ENCODE results near the gene RALGDS. TPM values are rescaled to one million over a fixed set of nuclear protein-coding genes. Genes with fewer than 3 reads are reported as not detected.

Gene RALGDS
- total and polyA plus RNA-seq, 2 donors (not counting 1 experiment from before 2014, with no cell fraction given): 62.4 to 88.0 TPM

- TF ChIP-seq EZH2 (IDR thresholded peaks at IDR 0.05; ENCODE audit: borderline replicate concordance, insufficient read depth, low read depth, low read length, poor library complexity, severe bottlenecking): no peak
- TF ChIP-seq CTCF (IDR thresholded peaks at IDR 0.05): no peak
- no peak for DNase-seq
Measured at GRCh38 chr9:133167769-133168168, 46.7 kb upstream of the RALGDS start.

GRCh38 chr9:133167096-133167730 is 46.2 kb upstream of the RALGDS start:
- Histone ChIP-seq H3K9ac (ENCODE audit: low read length) (no peak overlapping the region), H3K4me3 (ENCODE audit: control extremely low read depth in 1 of 5, extremely low read depth in 1 of 5, insufficient read depth in 1 of 5, low read depth in 2 of 5, low read length in 4 of 5) (no peak overlapping the region), H3K4me2 (replicated peaks; ENCODE audit: low read depth, low read length, poor library complexity, severe bottlenecking) (no peak overlapping the region), H2AFZ (ENCODE audit: insufficient read depth, low read depth, low read length, poor library complexity, severe bottlenecking) (no peak overlapping the region), H3K27ac (ENCODE audit: low read length in 2 of 2) (no peak overlapping the region), H3K27me3 (replicated peaks in 1 of 4; ENCODE audit: control extremely low read depth in 1 of 4, control insufficient read depth in 3 of 4, insufficient read depth in 4 of 4, low read length in 3 of 4) (peaks cover 0 to 20% (median 5%) of the 10 kb centered on the region in 4 experiments), H3K36me3 (replicated peaks in 1 of 2; ENCODE audit: control extremely low read depth in 1 of 2, control insufficient read depth in 1 of 2, extremely low read depth in 1 of 2, insufficient read depth in 2 of 2, low read length in 1 of 2) (no peaks in the 10 kb centered on the region), H3K9me3 (ENCODE audit: control extremely low read depth in 1 of 3, control insufficient read depth in 2 of 3, insufficient read depth in 1 of 3, low read length in 2 of 3) (peaks cover 0 to 3% (median 0%) of the 10 kb centered on the region in 3 donors), H3K79me2 (ENCODE audit: control insufficient read depth, insufficient read depth, low read length) (peaks cover 7% of the 10 kb centered on the region), H4K20me1 (ENCODE audit: control insufficient read depth, insufficient read depth, low read length, poor library complexity, severe bottlenecking) (no peaks in the 10 kb centered on the region), H3K4me1 (ENCODE audit: control insufficient read depth in 2 of 2, insufficient read depth in 2 of 2, low read length in 2 of 2) (peaks cover 27 to 38% of the 10 kb centered on the region in 2 donors)
- no peaks in the 10 kb centered on the region for H3K9me3 Mint-ChIP-seq (ENCODE audit: insufficient read depth)
- TF ChIP-seq EZH2 (IDR thresholded peaks at IDR 0.05; ENCODE audit: borderline replicate concordance, insufficient read depth, low read depth, low read length, poor library complexity, severe bottlenecking) (no peak), CTCF (IDR thresholded peaks at IDR 0.05) (no peak)
- no peak for DNase-seq
- no peak for ATAC-seq (ENCODE audit: low read depth)
- H3K27ac Mint-ChIP-seq: no peak overlapping the region
- H3K4me1 Mint-ChIP-seq: peaks cover 27% of the 10 kb centered on the region
- CTCF ChIA-PET: interaction anchor here (1.0 to 2.7 kb wide), 5 partner anchors 9 to 23 kb away, joined by 3 to 10 read pairs (median 5); no protein-coding TSS in a partner anchor
- 90% methylated on average over 2 of the region's 3 CpGs for WGBS (ENCODE audit: insufficient coverage)
- peaks cover 18% of the 10 kb centered on the region for H3K27me3 Mint-ChIP-seq
- intact Hi-C loops (cut with micrococcal nuclease): no loop called here
- POLR2A ChIA-PET: no interaction called here
- H3K4me3 Mint-ChIP-seq: no peak overlapping the region

More at GRCh38 chr9:133167769-133168168, 46.7 kb upstream of the RALGDS start:
- 87% methylated on average over 3 of the region's 3 CpGs for WGBS (ENCODE audit: insufficient coverage)
- no peak overlapping the region for H3K4me2 ChIP-seq (replicated peaks; ENCODE audit: low read depth, low read length, poor library complexity, severe bottlenecking)
- H3K4me1 ChIP-seq (ENCODE audit: control insufficient read depth in 2 of 2, insufficient read depth in 2 of 2, low read length in 2 of 2): peaks cover 23 to 33% of the 10 kb centered on the region in 2 donors
- H2AFZ ChIP-seq (ENCODE audit: insufficient read depth, low read depth, low read length, poor library complexity, severe bottlenecking): no peak overlapping the region
- POLR2A ChIA-PET: no interaction called here
- Mint-ChIP-seq H3K9me3 (ENCODE audit: insufficient read depth) (no peaks in the 10 kb centered on the region), H3K27me3 (peaks cover 20% of the 10 kb centered on the region), H3K27ac (no peak overlapping the region), H3K4me1 (peaks cover 24% of the 10 kb centered on the region), H3K4me3 (no peak overlapping the region)
- no peaks in the 10 kb centered on the region for H4K20me1 ChIP-seq (ENCODE audit: control insufficient read depth, insufficient read depth, low read length, poor library complexity, severe bottlenecking)
- H3K27ac ChIP-seq (ENCODE audit: low read length in 2 of 2): no peak overlapping the region
- H3K36me3 ChIP-seq (replicated peaks in 1 of 2; ENCODE audit: control extremely low read depth in 1 of 2, control insufficient read depth in 1 of 2, extremely low read depth in 1 of 2, insufficient read depth in 2 of 2, low read length in 1 of 2): no peaks in the 10 kb centered on the region
- no peak overlapping the region for H3K4me3 ChIP-seq (ENCODE audit: control extremely low read depth in 1 of 5, extremely low read depth in 1 of 5, insufficient read depth in 1 of 5, low read depth in 2 of 5, low read length in 4 of 5)
- no peak for ATAC-seq (ENCODE audit: low read depth)
- peaks cover 0 to 20% (median 5%) of the 10 kb centered on the region in 4 experiments for H3K27me3 ChIP-seq (replicated peaks in 1 of 4; ENCODE audit: control extremely low read depth in 1 of 4, control insufficient read depth in 3 of 4, insufficient read depth in 4 of 4, low read length in 3 of 4)
- H3K79me2 ChIP-seq (ENCODE audit: control insufficient read depth, insufficient read depth, low read length): peaks cover 7% of the 10 kb centered on the region
- CTCF ChIA-PET: interaction anchor here (1.0 to 2.7 kb wide), 6 partner anchors 10 to 146 kb away, joined by 3 to 10 read pairs (median 4); no protein-coding TSS in a partner anchor
- peaks cover 0 to 3% (median 0%) of the 10 kb centered on the region in 3 donors for H3K9me3 ChIP-seq (ENCODE audit: control extremely low read depth in 1 of 3, control insufficient read depth in 2 of 3, insufficient read depth in 1 of 3, low read length in 2 of 3)
- intact Hi-C loops (cut with micrococcal nuclease): no loop called here
- no peak overlapping the region for H3K9ac ChIP-seq (ENCODE audit: low read length)
